Measurements from ENCODE around the gene KLHL5. TPM values are rescaled to one million over a fixed set of nuclear protein-coding genes. Genes with fewer than 3 reads are reported as not detected.

KLHL5 gene
- total RNA-seq, 2 experiments from 2014 or later: 6.6 to 6.8 TPM

DNA sequence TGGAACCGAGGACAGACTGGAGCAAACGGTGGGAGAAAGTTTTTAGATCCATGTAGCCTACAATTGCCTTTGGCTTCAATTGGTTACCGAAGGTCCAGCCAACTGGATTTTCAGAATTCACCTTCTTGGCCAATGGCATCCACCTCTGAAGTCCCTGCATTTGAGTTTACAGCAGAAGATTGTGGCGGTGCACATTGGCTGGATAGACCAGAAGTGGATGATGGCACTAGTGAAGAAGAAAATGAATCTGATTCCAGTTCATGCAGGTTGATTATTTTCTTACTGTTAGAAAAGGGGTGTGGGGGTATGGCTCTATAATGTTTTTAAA, 702 bp downstream of the KLHL5 start:
- Mint-ChIP-seq H3K27ac (no peak overlapping the region), H3K4me3 (no peak overlapping the region), H3K36me3 (ENCODE audit: low read depth) (no peaks in the 10 kb centered on the region), H3K27me3 (no peaks in the 10 kb centered on the region), H3K9me3 (no peaks in the 10 kb centered on the region), H3K4me1 (ENCODE audit: low read depth) (peaks cover 8% of the 10 kb centered on the region)
- TF ChIP-seq, protein P1, sequence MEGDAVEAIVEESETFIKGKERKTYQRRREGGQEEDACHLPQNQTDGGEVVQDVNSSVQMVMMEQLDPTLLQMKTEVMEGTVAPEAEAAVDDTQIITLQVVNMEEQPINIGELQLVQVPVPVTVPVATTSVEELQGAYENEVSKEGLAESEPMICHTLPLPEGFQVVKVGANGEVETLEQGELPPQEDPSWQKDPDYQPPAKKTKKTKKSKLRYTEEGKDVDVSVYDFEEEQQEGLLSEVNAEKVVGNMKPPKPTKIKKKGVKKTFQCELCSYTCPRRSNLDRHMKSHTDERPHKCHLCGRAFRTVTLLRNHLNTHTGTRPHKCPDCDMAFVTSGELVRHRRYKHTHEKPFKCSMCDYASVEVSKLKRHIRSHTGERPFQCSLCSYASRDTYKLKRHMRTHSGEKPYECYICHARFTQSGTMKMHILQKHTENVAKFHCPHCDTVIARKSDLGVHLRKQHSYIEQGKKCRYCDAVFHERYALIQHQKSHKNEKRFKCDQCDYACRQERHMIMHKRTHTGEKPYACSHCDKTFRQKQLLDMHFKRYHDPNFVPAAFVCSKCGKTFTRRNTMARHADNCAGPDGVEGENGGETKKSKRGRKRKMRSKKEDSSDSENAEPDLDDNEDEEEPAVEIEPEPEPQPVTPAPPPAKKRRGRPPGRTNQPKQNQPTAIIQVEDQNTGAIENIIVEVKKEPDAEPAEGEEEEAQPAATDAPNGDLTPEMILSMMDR (IDR thresholded peaks at IDR 0.05): no peak
- intact Hi-C loops (cut with micrococcal nuclease): no loop called here
- POLR2A ChIA-PET: no interaction called here
- DNase-seq (no peak), ATAC-seq (no peak)
- CTCF ChIA-PET: no interaction called here

- Mint-ChIP-seq H3K27me3 (no peaks in the 10 kb centered on the region), H3K4me1 (ENCODE audit: low read depth) (peaks cover 8% of the 10 kb centered on the region), H3K36me3 (ENCODE audit: low read depth) (no peaks in the 10 kb centered on the region), H3K27ac (no peak overlapping the region), H3K4me3 (no peak overlapping the region), H3K9me3 (no peaks in the 10 kb centered on the region)
- ChIA-PET CTCF (no interaction called here), POLR2A (interaction anchor here (0.9 kb wide), 1 partner anchor 18 kb away, joined by 3 read pairs; no protein-coding TSS in a partner anchor)
- TF ChIP-seq, protein P1 (IDR thresholded peaks at IDR 0.05): no peak
- intact Hi-C loops (cut with micrococcal nuclease): no loop called here
- no peak for ATAC-seq
- DNase-seq: no peak
Measured at GRCh38 chr4:39063430-39063829, 1.4 kb downstream of the KLHL5 start.

DNA sequence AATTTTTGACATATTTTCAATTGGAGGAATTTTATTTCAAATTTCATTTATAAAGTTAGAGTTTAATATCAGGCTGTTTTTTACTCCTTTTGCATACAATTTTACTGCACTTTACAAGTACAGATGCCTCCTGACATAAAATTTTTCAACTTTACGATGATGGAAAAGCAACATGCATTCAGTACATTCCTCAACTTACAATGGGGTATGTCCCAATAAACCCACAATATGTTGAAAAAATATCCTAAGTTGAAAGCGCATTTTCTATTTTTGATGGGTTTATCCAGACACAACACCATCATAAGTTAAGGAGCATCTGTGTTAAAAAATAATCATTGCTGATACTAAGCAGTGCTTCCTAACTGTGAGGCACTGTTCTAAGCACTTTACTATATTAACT, 4.3 kb downstream of the KLHL5 start:
- peaks cover 2% of the 10 kb centered on the region for H3K36me3 Mint-ChIP-seq (ENCODE audit: low read depth)
- H3K9me3 Mint-ChIP-seq: no peaks in the 10 kb centered on the region
- ATAC-seq (no peak), DNase-seq (no peak)
- H3K4me3 Mint-ChIP-seq: no peak overlapping the region
- ChIA-PET POLR2A (no interaction called here), CTCF (no interaction called here)
- peaks cover 8% of the 10 kb centered on the region for H3K4me1 Mint-ChIP-seq (ENCODE audit: low read depth)
- H3K27me3 Mint-ChIP-seq: no peaks in the 10 kb centered on the region
- TF ChIP-seq, protein P1 (IDR thresholded peaks at IDR 0.05): no peak
- intact Hi-C loops (cut with micrococcal nuclease): no loop called here
- H3K27ac Mint-ChIP-seq: no peak overlapping the region

GRCh38 chr4:39067031-39067430, 5.0 kb downstream of the KLHL5 start:
- no peaks in the 10 kb centered on the region for H3K9me3 Mint-ChIP-seq
- ChIA-PET CTCF (no interaction called here), POLR2A (no interaction called here)
- H3K4me1 Mint-ChIP-seq (ENCODE audit: low read depth): peaks cover 8% of the 10 kb centered on the region
- H3K4me3 Mint-ChIP-seq: no peak overlapping the region
- H3K27ac Mint-ChIP-seq: no peak overlapping the region
- ATAC-seq (no peak), DNase-seq (no peak)
- peaks cover 2% of the 10 kb centered on the region for H3K36me3 Mint-ChIP-seq (ENCODE audit: low read depth)
- H3K27me3 Mint-ChIP-seq: no peaks in the 10 kb centered on the region
- TF ChIP-seq, protein P1 (IDR thresholded peaks at IDR 0.05): no peak
- intact Hi-C loops (cut with micrococcal nuclease): no loop called here

GRCh38 chr4:39067451-39067850, 5.4 kb downstream of the KLHL5 start:
- Mint-ChIP-seq H3K36me3 (ENCODE audit: low read depth) (peaks cover 2% of the 10 kb centered on the region), H3K9me3 (no peaks in the 10 kb centered on the region), H3K27ac (no peak overlapping the region), H3K4me1 (ENCODE audit: low read depth) (peaks cover 5% of the 10 kb centered on the region), H3K4me3 (no peak overlapping the region), H3K27me3 (no peaks in the 10 kb centered on the region)
- intact Hi-C loops (cut with micrococcal nuclease): no loop called here
- POLR2A ChIA-PET: interaction anchor here (0.7 kb wide), 1 partner anchor 24 kb away, joined by 3 read pairs; no protein-coding TSS in a partner anchor
- CTCF ChIA-PET: no interaction called here
- ATAC-seq (no peak), DNase-seq (no peak)
- TF ChIP-seq, protein P1 (IDR thresholded peaks at IDR 0.05): no peak
